Measurements from ENCODE around the gene SCN5A.

Gene SCN5A

GRCh38 chr3:38599886-38600285 is 49.6 kb downstream of the SCN5A start:
- DNase-seq = no peak

- no peak for DNase-seq
These were observed 50.7 kb downstream of the SCN5A start for GRCh38 chr3:38598791-38599190.

GRCh38 chr3:38597502-38598060 is 51.9 kb downstream of the SCN5A start:
- no peak for DNase-seq

GRCh38 chr3:38595393-38595792 is 54.1 kb downstream of the SCN5A start:
- DNase-seq = no peak

- no peak for DNase-seq
These were observed 59.0 kb downstream of the SCN5A start for GRCh38 chr3:38590521-38590920.

- no peak for DNase-seq
These were observed 60.2 kb downstream of the SCN5A start for GRCh38 chr3:38588995-38589937.

GRCh38 chr3:38588371-38588971 is 61.0 kb downstream of the SCN5A start:
- no peak for DNase-seq

GRCh38 chr3:38587548-38588131 is 61.8 kb downstream of the SCN5A start:
- DNase-seq = no peak

- DNase-seq = no peak
These were observed 62.7 kb downstream of the SCN5A start for GRCh38 chr3:38586546-38587520.

- no peak for DNase-seq
These were observed 63.6 kb downstream of the SCN5A start for GRCh38 chr3:38585791-38586420.

GRCh38 chr3:38583688-38584087 is 65.8 kb downstream of the SCN5A start:
- no peak for DNase-seq

GRCh38 chr3:38582941-38583645 is 66.4 kb downstream of the SCN5A start:
- DNase-seq = no peak

GRCh38 chr3:38582316-38582715 is 67.2 kb downstream of the SCN5A start:
- DNase-seq = no peak

GRCh38 chr3:38581774-38582173 is 67.7 kb downstream of the SCN5A start:
- no peak for DNase-seq

- DNase-seq = no peak
These were observed 68.8 kb downstream of the SCN5A start for GRCh38 chr3:38580450-38581382.

GRCh38 chr3:38579551-38580449 is 69.7 kb downstream of the SCN5A start:
- peak; percentile 3 for DNase-seq

- DNase-seq = peak; percentile 62
These were observed 70.3 kb downstream of the SCN5A start for GRCh38 chr3:38579141-38579540.

GRCh38 chr3:38578551-38578950 is 70.9 kb downstream of the SCN5A start:
- DNase-seq = no peak

- no peak for DNase-seq
These were observed 71.4 kb downstream of the SCN5A start for GRCh38 chr3:38578081-38578475.

All from fibroblast of skin of back (primary cell).